CD8-positive, alpha-beta memory T cell (primary cell): ENCODE measurements around the gene DOCK6. TPM values are rescaled to one million over a fixed set of nuclear protein-coding genes. Genes with fewer than 3 reads are reported as not detected.

Experiments used
- CTCF ChIA-PET: fragments of 350-600 bp; sonication (Branson Sonifier 250); formaldehyde crosslinking; loops from one replicate; lab custom pipeline; 2021; ENCODE audit warnings: antibody characterized with exemption; lab: Charles Lee
- POLR2A ChIA-PET: fragments of 350-600 bp; sonication (Branson Sonifier 250); formaldehyde crosslinking; loops from one replicate; lab custom pipeline; 2021; ENCODE audit warnings: antibody characterized with exemption; lab: Charles Lee
- DNase-seq, 5 donors: peaks; one replicate each; pipeline versions ENCODE4 v3.0.0 to v3.0.0-alpha.2; 2020 to 2022; ENCODE audit warnings: mixed read lengths in 1 of 5
- H3K27ac ChIP-seq: one replicate; pipeline ENCODE4 v1.7.0; 2013; ENCODE audit warnings: low read depth, mild to moderate bottlenecking, low read length, moderate library complexity
- H3K27me3 ChIP-seq: 2 replicates; pipeline ENCODE4 v1.7.0; 2013; ENCODE audit warnings: low read length, mild to moderate bottlenecking; ENCODE audit not compliant: insufficient read depth, poor library complexity, severe bottlenecking
- H3K36me3 ChIP-seq: 2 replicates; pipeline ENCODE4 v1.7.0; 2013; ENCODE audit warnings: mild to moderate bottlenecking, low read length, moderate library complexity; ENCODE audit not compliant: insufficient read depth
- H3K4me1 ChIP-seq: 2 replicates; pipeline ENCODE4 v1.7.0; 2013; ENCODE audit warnings: mild to moderate bottlenecking, low read length, moderate library complexity; ENCODE audit not compliant: insufficient read depth
- H3K4me3 ChIP-seq: 2 replicates; pipeline ENCODE4 v1.7.0; 2013; ENCODE audit warnings: mild to moderate bottlenecking, low read length
- H3K9me3 ChIP-seq: 2 replicates; pipeline ENCODE4 v1.7.0; 2013; ENCODE audit warnings: mild to moderate bottlenecking, low read length
- H3K27ac Mint-ChIP-seq, 8 donors: one replicate each; pipeline ENCODE4 v1.8.0; 2020 to 2021; ENCODE audit warnings: mixed read lengths in 8 of 8, mild to moderate bottlenecking in 6 of 8, inconsistent platforms in 3 of 8, moderate library complexity in 3 of 8
- H3K27me3 Mint-ChIP-seq, 2 donors: one replicate each; pipeline ENCODE4 v1.8.0; 2020 to 2021; ENCODE audit warnings: mixed read lengths in 2 of 2, mild to moderate bottlenecking in 1 of 2, moderate library complexity in 1 of 2
- H3K36me3 Mint-ChIP-seq, 3 donors: one replicate each; pipeline ENCODE4 v1.8.0; 2020 to 2021; ENCODE audit warnings: mixed read lengths in 3 of 3, inconsistent platforms in 1 of 3, mild to moderate bottlenecking in 1 of 3
- H3K4me1 Mint-ChIP-seq, 3 donors: one replicate each; pipeline ENCODE4 v1.8.0; 2020 to 2021; ENCODE audit warnings: mixed read lengths in 3 of 3, inconsistent platforms in 1 of 3, mild to moderate bottlenecking in 1 of 3
- H3K4me3 Mint-ChIP-seq, 7 donors: one replicate each; pipeline ENCODE4 v1.8.0; 2020 to 2021; ENCODE audit warnings: mixed read lengths in 7 of 7, mild to moderate bottlenecking in 6 of 7, moderate library complexity in 4 of 7, inconsistent platforms in 2 of 7
- H3K9me3 Mint-ChIP-seq, 5 donors: one replicate each; pipeline ENCODE4 v1.8.0; 2020 to 2022; ENCODE audit warnings: mixed read lengths in 5 of 5, mild to moderate bottlenecking in 3 of 5, moderate library complexity in 2 of 5, inconsistent platforms in 1 of 5
- polyA plus RNA-seq: library from polyadenylated mRNA; unstranded; fragments of 300-500 nt; fragmentation: Illumina TruSeq; gene quantifications from one replicate; pipeline ENCODE4 v1.2.3, GENCODE V29; 2021
- total RNA-seq, 2 experiments: library from RNA; stranded (reverse); gene quantifications; one replicate each; pipeline ENCODE4 v1.2.3, GENCODE V29; 2021

Gene DOCK6
- total and polyA plus RNA-seq, 3 experiments from 2014 or later = 0.71 to 3.5 (median 2.3) TPM

GRCh38 chr19:11173516-11174155, 88.7 kb downstream of the DOCK6 start:
- H3K4me1 Mint-ChIP-seq = no peaks in the 10 kb centered on the region
- H3K27me3 Mint-ChIP-seq = peaks cover 0 to 4% of the 10 kb centered on the region in 2 donors
- H3K9me3 ChIP-seq = no peaks in the 10 kb centered on the region
- no peak overlapping the region for H3K27ac Mint-ChIP-seq
- no peaks in the 10 kb centered on the region for H3K9me3 Mint-ChIP-seq
- no peak overlapping the region for H3K4me3 ChIP-seq
- no peaks in the 10 kb centered on the region for H3K36me3 Mint-ChIP-seq
- CTCF ChIA-PET = no interaction called here
- no peaks in the 10 kb centered on the region for H3K36me3 ChIP-seq
- no peaks in the 10 kb centered on the region for H3K4me1 ChIP-seq
- DNase-seq = no peak
- no peaks in the 10 kb centered on the region for H3K27me3 ChIP-seq
- no peak overlapping the region for H3K4me3 Mint-ChIP-seq
- POLR2A ChIA-PET = no interaction called here
- H3K27ac ChIP-seq = no peak overlapping the region

- POLR2A ChIA-PET = interaction anchor here (0.5 kb wide), 1 partner anchor 151 kb away, joined by 4 read pairs; no protein-coding TSS in a partner anchor
- Histone ChIP-seq H3K9me3 (no peaks in the 10 kb centered on the region), H3K4me1 (no peaks in the 10 kb centered on the region), H3K27me3 (no peaks in the 10 kb centered on the region), H3K27ac (no peak overlapping the region), H3K4me3 (no peak overlapping the region), H3K36me3 (no peaks in the 10 kb centered on the region)
- Mint-ChIP-seq H3K4me1 (no peaks in the 10 kb centered on the region), H3K36me3 (no peaks in the 10 kb centered on the region), H3K9me3 (no peaks in the 10 kb centered on the region), H3K27ac (no peak overlapping the region), H3K4me3 (no peak overlapping the region), H3K27me3 (peaks cover under 1 to 4% of the 10 kb centered on the region in 2 donors)
- CTCF ChIA-PET = interaction anchor here (0.6 kb wide), 1 partner anchor 1805 kb away, joined by 3 read pairs; no protein-coding TSS in a partner anchor
- DNase-seq = no peak
Observed at GRCh38 chr19:11172576-11172975, 89.7 kb downstream of the DOCK6 start.

GRCh38 chr19:11171144-11171543, 91.2 kb downstream of the DOCK6 start:
- ChIA-PET CTCF (interaction anchor here (0.7 kb wide), 2 partner anchors 63 to 1951 kb away, joined by 3 read pairs; no protein-coding TSS in a partner anchor), POLR2A (no interaction called here)
- no peak for DNase-seq
- Histone ChIP-seq H3K36me3 (no peaks in the 10 kb centered on the region), H3K4me1 (no peaks in the 10 kb centered on the region), H3K27ac (no peak overlapping the region), H3K9me3 (no peaks in the 10 kb centered on the region), H3K27me3 (no peaks in the 10 kb centered on the region), H3K4me3 (no peak overlapping the region)
- no peak overlapping the region for H3K27ac Mint-ChIP-seq
- no peak overlapping the region for H3K4me3 Mint-ChIP-seq
- no peaks in the 10 kb centered on the region for H3K9me3 Mint-ChIP-seq
- H3K27me3 Mint-ChIP-seq = peaks cover 0 to 4% of the 10 kb centered on the region in 2 donors
- H3K4me1 Mint-ChIP-seq = no peaks in the 10 kb centered on the region
- no peaks in the 10 kb centered on the region for H3K36me3 Mint-ChIP-seq

- Mint-ChIP-seq H3K4me3 (no peak overlapping the region), H3K4me1 (no peaks in the 10 kb centered on the region), H3K36me3 (no peaks in the 10 kb centered on the region), H3K27me3 (peaks cover 0 to 5% of the 10 kb centered on the region in 2 donors), H3K27ac (no peak overlapping the region), H3K9me3 (no peaks in the 10 kb centered on the region)
- Histone ChIP-seq H3K27ac (no peak overlapping the region), H3K4me1 (no peaks in the 10 kb centered on the region), H3K4me3 (no peak overlapping the region), H3K36me3 (no peaks in the 10 kb centered on the region), H3K9me3 (no peaks in the 10 kb centered on the region), H3K27me3 (no peaks in the 10 kb centered on the region)
- POLR2A ChIA-PET = no interaction called here
- no peak for DNase-seq
- CTCF ChIA-PET = interaction anchor here (0.6 kb wide), 1 partner anchor 109 kb away, joined by 3 read pairs; no protein-coding TSS in a partner anchor
Observed at GRCh38 chr19:11169896-11170678, 92.2 kb downstream of the DOCK6 start.

DNA sequence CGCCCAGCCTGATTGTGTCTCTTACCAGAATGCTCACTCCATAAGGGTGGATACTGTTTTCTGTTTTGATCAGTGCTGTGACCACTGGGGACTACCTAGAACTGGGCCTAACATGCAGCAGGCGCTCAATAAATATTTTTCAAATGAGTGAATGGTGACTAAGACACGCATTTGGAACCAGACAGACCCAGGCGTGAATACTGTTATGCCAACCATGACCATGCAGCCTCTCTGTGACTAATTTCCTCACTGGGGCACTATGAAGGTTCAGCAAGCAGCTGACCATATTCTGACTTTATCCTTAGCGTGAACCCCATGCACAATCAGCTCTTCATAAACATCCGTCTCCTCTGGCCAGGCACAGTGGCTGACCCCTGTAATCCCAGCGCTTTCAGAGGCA, 93.8 kb downstream of the DOCK6 start:
- H3K4me3 Mint-ChIP-seq = no peak overlapping the region
- Histone ChIP-seq H3K27me3 (no peaks in the 10 kb centered on the region), H3K27ac (no peak overlapping the region), H3K4me1 (no peaks in the 10 kb centered on the region), H3K36me3 (no peaks in the 10 kb centered on the region), H3K4me3 (no peak overlapping the region), H3K9me3 (no peaks in the 10 kb centered on the region)
- H3K4me1 Mint-ChIP-seq = no peaks in the 10 kb centered on the region
- no peak overlapping the region for H3K27ac Mint-ChIP-seq
- peaks cover 3 to 5% of the 10 kb centered on the region in 2 donors for H3K27me3 Mint-ChIP-seq
- ChIA-PET CTCF (no interaction called here), POLR2A (no interaction called here)
- DNase-seq = no peak
- no peaks in the 10 kb centered on the region for H3K36me3 Mint-ChIP-seq
- H3K9me3 Mint-ChIP-seq = no peaks in the 10 kb centered on the region

- Histone ChIP-seq H3K4me3 (no peak overlapping the region), H3K27me3 (no peaks in the 10 kb centered on the region), H3K4me1 (no peaks in the 10 kb centered on the region), H3K9me3 (no peaks in the 10 kb centered on the region), H3K36me3 (no peaks in the 10 kb centered on the region), H3K27ac (no peak overlapping the region)
- peak overlapping the region in 1 of 8 donors; percentile 17 for H3K27ac Mint-ChIP-seq
- H3K36me3 Mint-ChIP-seq = no peaks in the 10 kb centered on the region
- H3K4me3 Mint-ChIP-seq = no peak overlapping the region
- H3K9me3 Mint-ChIP-seq = no peaks in the 10 kb centered on the region
- CTCF ChIA-PET = no interaction called here
- POLR2A ChIA-PET = no interaction called here
- H3K27me3 Mint-ChIP-seq = peaks cover 3 to 5% of the 10 kb centered on the region in 2 donors
- no peaks in the 10 kb centered on the region for H3K4me1 Mint-ChIP-seq
- DNase-seq = no peak
Observed at GRCh38 chr19:11166281-11167142, 95.8 kb downstream of the DOCK6 start.

DNA sequence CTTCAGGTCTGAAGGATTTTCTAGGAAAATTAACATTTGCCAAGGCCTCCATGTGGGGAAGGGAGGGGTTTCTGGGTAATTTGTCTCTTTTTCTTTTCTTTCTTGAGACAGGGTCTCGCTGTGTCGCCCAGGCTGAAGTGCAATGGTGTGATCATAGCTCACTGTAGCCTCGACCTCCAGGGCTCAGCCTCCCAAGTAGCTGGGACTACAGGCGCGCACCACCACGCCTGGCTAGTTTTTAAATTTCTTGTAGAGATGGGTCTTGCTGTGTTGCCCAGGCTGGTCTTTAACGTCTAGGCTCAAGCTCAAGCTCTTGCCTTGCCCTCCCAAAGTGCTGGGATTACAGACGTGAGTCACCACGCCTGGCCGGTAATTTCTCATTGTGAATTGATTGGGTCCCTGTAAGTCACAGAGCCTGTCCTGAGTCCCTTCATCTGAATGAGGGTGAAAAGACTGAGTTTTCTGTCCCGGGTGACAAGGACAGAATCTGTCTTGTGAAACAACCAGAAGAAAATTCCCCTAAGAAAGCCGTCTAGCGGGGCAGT, 96.8 kb downstream of the DOCK6 start:
- Mint-ChIP-seq H3K27ac (no peak overlapping the region), H3K4me3 (no peak overlapping the region), H3K27me3 (peaks cover 3 to 5% of the 10 kb centered on the region in 2 donors), H3K9me3 (no peaks in the 10 kb centered on the region), H3K36me3 (no peaks in the 10 kb centered on the region), H3K4me1 (no peaks in the 10 kb centered on the region)
- Histone ChIP-seq H3K36me3 (no peaks in the 10 kb centered on the region), H3K27ac (no peak overlapping the region), H3K27me3 (no peaks in the 10 kb centered on the region), H3K4me3 (no peak overlapping the region), H3K4me1 (no peaks in the 10 kb centered on the region), H3K9me3 (no peaks in the 10 kb centered on the region)
- no peak for DNase-seq
- ChIA-PET POLR2A (no interaction called here), CTCF (no interaction called here)
